HCT116 (cell line): ENCODE results near the gene ARMH3. TPM values are rescaled to one million over a fixed set of nuclear protein-coding genes. Genes with fewer than 3 reads are reported as not detected.

Source experiments
- ATAC-seq: fragments of 200-7000 bp; cut with Tn5 transposase; 2 replicates; pipeline ENCODE4 v1.9.1; 2020; ENCODE audit warnings: mild to moderate bottlenecking, moderate library complexity
- BruUV-seq: library from RNA; stranded (reverse); fragments of 400-500 nt; replicated peaks from 2 replicates; lab custom pipeline; 2021; lab: Mats Ljungman, UMichigan
- CTCF ChIA-PET: fragments of 300-600 bp; sonication (Branson Sonifier 250); formaldehyde crosslinking; loops from one replicate; lab custom pipeline; 2021; ENCODE audit warnings: antibody characterized with exemption; lab: Charles Lee
- POLR2A ChIA-PET: fragments of 300-600, 350-600 bp; sonication (Branson Sonifier 250); formaldehyde crosslinking; loops from one replicate; lab custom pipeline; 2021; ENCODE audit warnings: antibody characterized with exemption; lab: Charles Lee
- RAD21 ChIA-PET, 2 experiments: fragments of 300-600 bp; sonication (Branson Sonifier 250); formaldehyde crosslinking; loops; one replicate each; lab custom pipeline; 2023; ENCODE audit warnings: low total read pairs in 2 of 2; ENCODE audit not compliant: uncharacterized antibody in 2 of 2, unreplicated experiment in 2 of 2, low non-redundant PET in 1 of 2; lab: Charles Lee
- DNase-seq: peaks from one replicate; pipeline ENCODE4 v3.0.0-alpha.2; 2010; ENCODE audit warnings: low read depth, low spot score
- H2AFZ ChIP-seq: fragments of 200-600 bp; shearing (Covaris generic), sonication (generic); 2 replicates; pipeline ENCODE4 v1.6.1; 2017; ENCODE audit warnings: low read depth, mixed run types, mixed read lengths, antibody characterized with exemption, low read length; ENCODE audit not compliant: poor library complexity, severe bottlenecking
- H3K27ac ChIP-seq: 2 replicates; pipeline ENCODE4 v1.5.1; 2012; ENCODE audit warnings: low read depth, low read length
- H3K27me3 ChIP-seq: fragments of 200-600 bp; sonication (generic); 2 replicates; pipeline ENCODE4 v1.6.1; 2016; ENCODE audit warnings: mixed run types, low read length, mixed read lengths; ENCODE audit not compliant: insufficient read depth
- H3K36me3 ChIP-seq, 2 experiments: fragments of 200-500 bp in 1 of 2; fragments of 200-600 bp in 1 of 2; sonication (Bioruptor generic) in 1 of 2; sonication (generic) in 1 of 2; 2 replicates each; pipeline versions ENCODE4 v1.5.1 to v1.6.1; 2014 to 2016; ENCODE audit warnings: low read length in 2 of 2, inconsistent platforms in 1 of 2, mixed read lengths in 1 of 2, mixed run types in 1 of 2; ENCODE audit not compliant: insufficient read depth in 2 of 2, control insufficient read depth in 1 of 2
- H3K4me1 ChIP-seq, 2 experiments: fragments of 200-600 bp in 1 of 2; sonication (generic) in 1 of 2; 2 replicates each; pipeline versions ENCODE4 v1.5.1 to v1.6.1; 2012 to 2017; ENCODE audit warnings: low read length in 2 of 2, inconsistent platforms in 1 of 2, mild to moderate bottlenecking in 1 of 2, mixed read lengths in 1 of 2, mixed run types in 1 of 2, moderate library complexity in 1 of 2; ENCODE audit not compliant: insufficient read depth in 2 of 2, control insufficient read depth in 1 of 2
- H3K4me2 ChIP-seq: fragments of 200-600 bp; sonication (generic); 2 replicates; pipeline ENCODE4 v1.6.1; 2017; ENCODE audit warnings: mixed run types, low read length, mixed read lengths
- H3K4me3 ChIP-seq, 2 experiments: fragments of 200-600 bp in 1 of 2; sonication (generic) in 1 of 2; replicated peaks in 1 of 2; 2 replicates each; pipeline ENCODE4 v1.5.1; 2011 to 2016; ENCODE audit warnings: low read length in 2 of 2, control low read depth in 1 of 2, low read depth in 1 of 2, mild to moderate bottlenecking in 1 of 2, mixed read lengths in 1 of 2, mixed run types in 1 of 2
- H3K79me2 ChIP-seq: fragments of 200-600 bp; sonication (generic); 2 replicates; pipeline ENCODE4 v1.6.1; 2017; ENCODE audit warnings: mild to moderate bottlenecking, mixed run types, low read length, moderate library complexity, mixed read lengths; ENCODE audit not compliant: insufficient read depth
- H3K9ac ChIP-seq: fragments of 200-600 bp; sonication (generic); 2 replicates; pipeline ENCODE4 v1.6.1; 2016; ENCODE audit warnings: low read length, mixed read lengths
- H3K9me2 ChIP-seq: fragments of 200-600 bp; sonication (generic), shearing (Covaris generic); 2 replicates; pipeline ENCODE4 v1.6.1; 2017; ENCODE audit warnings: mixed run types, mild to moderate bottlenecking, moderate library complexity; ENCODE audit not compliant: insufficient read depth
- H3K9me3 ChIP-seq, 2 experiments: fragments of 200-500 bp in 1 of 2; fragments of 200-600 bp in 1 of 2; sonication (Bioruptor generic) in 1 of 2; sonication (generic) in 1 of 2; 2 replicates each; pipeline ENCODE4 v1.6.1; 2014 to 2017; ENCODE audit warnings: low read length in 2 of 2, mixed read lengths in 2 of 2, inconsistent platforms in 1 of 2, low read depth in 1 of 2, mild to moderate bottlenecking in 1 of 2, mixed run types in 1 of 2, moderate library complexity in 1 of 2; ENCODE audit not compliant: control insufficient read depth in 1 of 2, insufficient read depth in 1 of 2
- H4K20me1 ChIP-seq: fragments of 200-600 bp; sonication (generic), shearing (Covaris generic); 2 replicates; pipeline ENCODE4 v1.6.1; 2017; ENCODE audit warnings: mixed run types, mild to moderate bottlenecking, moderate library complexity; ENCODE audit not compliant: insufficient read depth
- ATF3 ChIP-seq: IDR thresholded peaks from 2 replicates; pipeline ENCODE4 v1.6.1; 2012
- CTCF ChIP-seq, 3 experiments: fragments of 200-600 bp in 1 of 3; sonication (generic) in 1 of 3; IDR thresholded peaks in 2 of 3; conservative IDR thresholded peaks in 1 of 3; 2 replicates each; pipeline ENCODE4 v1.5.1; 2012 to 2017; ENCODE audit warnings: low read depth in 2 of 3, low read length in 2 of 3, antibody characterized with exemption in 1 of 3, borderline replicate concordance in 1 of 3, control low read depth in 1 of 3, mild to moderate bottlenecking in 1 of 3, mixed read lengths in 1 of 3, mixed run types in 1 of 3, moderate library complexity in 1 of 3; ENCODE audit not compliant: insufficient read depth in 1 of 3
- EGR1 ChIP-seq: IDR thresholded peaks from 2 replicates; pipeline ENCODE4 v1.6.1; 2012; ENCODE audit warnings: low read depth
- ELF1 ChIP-seq: IDR thresholded peaks from 2 replicates; pipeline ENCODE4 v1.6.1; 2012; ENCODE audit warnings: low read depth, borderline replicate concordance
- EZH2phosphoT487 ChIP-seq: fragments of 200-600 bp; IDR thresholded peaks from 2 replicates; pipeline ENCODE4 v1.6.1; 2018; ENCODE audit warnings: antibody characterized with exemption, borderline replicate concordance
- FOSL1 ChIP-seq: IDR thresholded peaks from 2 replicates; pipeline ENCODE4 v1.6.1; 2012; ENCODE audit warnings: low read depth
- JUND ChIP-seq: IDR thresholded peaks from 2 replicates; pipeline ENCODE4 v1.6.1; 2012
- MAX ChIP-seq: IDR thresholded peaks from 2 replicates; pipeline ENCODE4 v1.6.1; 2012
- RAD21 ChIP-seq: IDR thresholded peaks from 2 replicates; pipeline ENCODE4 v1.6.1; 2012; ENCODE audit warnings: low read depth, mild to moderate bottlenecking
- REST ChIP-seq: IDR thresholded peaks from 2 replicates; pipeline ENCODE4 v1.6.1; 2012; ENCODE audit warnings: low read depth
- SIN3A ChIP-seq: IDR thresholded peaks from 2 replicates; pipeline ENCODE4 v1.6.1; 2012; ENCODE audit warnings: low read depth
- SP1 ChIP-seq: IDR thresholded peaks from 2 replicates; pipeline ENCODE4 v1.6.1; 2012; ENCODE audit warnings: low read depth
- SRF ChIP-seq: IDR thresholded peaks from 2 replicates; pipeline ENCODE4 v1.6.1; 2012; ENCODE audit warnings: low read depth
- TCF7L2 ChIP-seq: IDR thresholded peaks from 2 replicates; pipeline ENCODE4 v1.7.0; 2011; ENCODE audit warnings: borderline replicate concordance, inconsistent platforms; ENCODE audit not compliant: insufficient read depth, insufficient read length; ENCODE audit errors: extremely low read depth
- ZFX ChIP-seq: fragments of 450-650 bp; IDR thresholded peaks from 2 replicates; pipeline ENCODE4 v1.6.1; 2017
- ZNF274 ChIP-seq: fragments of 200-500 bp; sonication (Bioruptor generic); IDR thresholded peaks from 2 replicates; pipeline ENCODE4 v1.6.1; 2014; ENCODE audit warnings: mild to moderate bottlenecking, low read depth, low read length, inconsistent platforms
- intact Hi-C: fragments of 100-400 bp; cut with micrococcal nuclease; formaldehyde crosslinking; loops from 2 replicates; pipeline ENCODE4 v1.10.0; 2022
- total RNA-seq: library from RNA; stranded (reverse); gene quantifications from one replicate; pipeline ENCODE4 v1.2.1, GENCODE V29; 2021; ENCODE audit not compliant: unreplicated experiment

The ARMH3 gene
- total RNA-seq, 1 experiment from 2014 or later, result 30.4 TPM

GRCh38 chr10:101896225-101896877 is 159.6 kb downstream of the ARMH3 start:
- Histone ChIP-seq H3K79me2 (no peaks in the 10 kb centered on the region), H3K9me2 (peaks cover 5% of the 10 kb centered on the region), H3K9ac (no peak overlapping the region), H3K4me2 (no peak overlapping the region), H4K20me1 (no peaks in the 10 kb centered on the region), H3K4me1 (peaks cover 0 to 13% of the 10 kb centered on the region in 2 experiments; a peak in 2 of 4 replicates), H3K27me3 (no peaks in the 10 kb centered on the region), H3K36me3 (no peaks in the 10 kb centered on the region), H3K27ac (no peak overlapping the region), H3K9me3 (no peaks in the 10 kb centered on the region), H2AFZ (no peak overlapping the region), H3K4me3 (no peak overlapping the region)
- ChIA-PET RAD21 (no interaction called here), POLR2A (no interaction called here), CTCF (interaction anchor here (1.9 kb wide), 1 partner anchor 8 kb away, joined by 6 read pairs; no protein-coding TSS in a partner anchor)
- DNase-seq (no peak), ATAC-seq (no peak)
- intact Hi-C loops, result no loop called here
- BruUV-seq, result no TSS peak
- TF ChIP-seq ZNF274 (no peak), FOSL1 (no peak), ATF3 (no peak), SIN3A (no peak), JUND (no peak), SRF (no peak), CTCF (IDR thresholded peaks at IDR 0.05 in 2 of 3, conservative IDR thresholded peaks at IDR 0.05 in 1 of 3; ENCODE audit: borderline replicate concordance in 1 of 3, insufficient read depth in 1 of 3, low read depth in 2 of 3, low read length in 2 of 3) (no peak), ELF1 (no peak), MAX (no peak), EGR1 (no peak), SP1 (no peak), TCF7L2 (no peak), EZH2phosphoT487 (no peak), ZFX (no peak), REST (no peak), RAD21 (no peak)
